ENCODE results near the gene APH1B.
"Not testable (repeated sequence)": the region's sequence is repeated elsewhere in the genome, so short reads cannot be mapped to it uniquely, and the experiment has no call there.

Gene APH1B

DNA sequence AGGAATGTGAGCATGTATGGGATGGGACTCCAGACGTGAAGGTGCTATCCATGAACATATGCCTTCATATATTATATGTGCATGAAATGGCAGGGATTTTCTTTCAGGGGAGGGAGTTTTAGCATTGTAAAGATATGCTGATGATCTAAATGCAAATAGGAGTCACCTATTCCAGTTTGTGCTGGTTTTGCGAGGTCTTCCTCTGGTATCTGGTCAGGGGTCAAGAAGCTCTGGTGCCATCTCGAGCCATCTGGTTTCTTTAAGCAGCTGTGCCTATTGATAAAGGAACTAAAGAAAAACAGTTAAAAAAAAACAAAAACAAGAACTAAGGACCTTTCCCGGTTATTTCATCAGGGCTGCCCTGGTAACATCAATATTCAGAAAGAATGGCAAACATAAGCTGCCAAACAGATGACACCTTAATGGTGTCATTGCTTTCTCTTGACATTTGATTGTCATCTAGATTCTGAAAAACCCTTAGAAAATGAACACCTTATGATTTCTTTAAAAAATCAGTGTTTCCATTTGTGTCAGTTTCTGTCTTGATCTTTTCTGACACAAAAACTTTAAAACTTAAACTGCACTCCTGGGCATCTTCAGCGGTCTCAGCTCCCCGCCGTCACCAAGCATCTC, 22.7 kb downstream of the APH1B start:
- no peak for DNase-seq (ENCODE audit: low spot score)

- no peak for DNase-seq (ENCODE audit: low spot score)
Measured at GRCh38 chr15:63301088-63301487, 23.7 kb downstream of the APH1B start.

- no peak for DNase-seq (ENCODE audit: low spot score)
Measured at GRCh38 chr15:63305260-63305659, 27.9 kb downstream of the APH1B start.

- no peak for DNase-seq (ENCODE audit: low spot score)
Measured at GRCh38 chr15:63306492-63307073, 29.2 kb downstream of the APH1B start.

GRCh38 chr15:63308491-63308890, 31.1 kb downstream of the APH1B start:
- no peak for DNase-seq (ENCODE audit: low spot score)

DNA sequence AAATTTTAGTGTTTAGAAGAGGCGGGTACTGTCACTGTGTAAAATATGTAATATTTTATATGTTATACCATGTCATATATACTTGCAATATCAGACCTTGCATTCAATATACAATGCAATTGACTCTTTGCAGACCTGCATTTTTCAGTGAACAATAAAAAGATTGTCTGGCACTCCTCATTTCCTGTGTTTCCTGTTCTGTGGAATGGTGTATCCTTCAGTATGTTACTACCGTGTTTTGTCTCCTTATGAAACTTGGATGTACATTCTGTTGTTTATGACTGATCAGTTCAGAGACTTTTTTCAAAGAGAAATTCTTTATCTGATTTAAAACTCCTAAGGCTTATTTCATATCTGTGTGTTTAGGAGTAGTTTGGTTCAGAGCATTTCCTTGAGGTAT, 31.5 kb downstream of the APH1B start:
- DNase-seq (ENCODE audit: low spot score) = no peak

DNA sequence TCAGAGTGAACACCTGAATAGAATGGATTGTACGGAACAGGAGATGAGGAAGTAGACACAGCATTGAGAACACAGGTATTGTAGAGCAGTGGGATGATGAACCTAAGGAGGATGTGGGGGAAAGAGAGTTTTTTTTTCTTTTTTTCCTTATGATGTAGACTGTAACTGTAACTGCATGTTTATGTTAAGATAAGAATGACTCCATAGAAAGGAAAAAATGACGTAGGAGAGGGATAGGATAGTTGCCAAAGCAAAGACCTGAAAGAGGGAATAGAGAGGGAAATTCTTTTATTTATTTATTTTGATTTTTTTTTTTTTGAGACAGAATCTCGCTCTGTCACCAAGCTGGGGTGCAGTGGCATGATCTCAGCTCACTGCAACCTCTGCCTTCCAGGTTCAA, 33.2 kb downstream of the APH1B start:
- DNase-seq (ENCODE audit: low spot score) = no peak

GRCh38 chr15:63312286-63312685, 34.9 kb downstream of the APH1B start:
- no peak for DNase-seq (ENCODE audit: low spot score)

DNA sequence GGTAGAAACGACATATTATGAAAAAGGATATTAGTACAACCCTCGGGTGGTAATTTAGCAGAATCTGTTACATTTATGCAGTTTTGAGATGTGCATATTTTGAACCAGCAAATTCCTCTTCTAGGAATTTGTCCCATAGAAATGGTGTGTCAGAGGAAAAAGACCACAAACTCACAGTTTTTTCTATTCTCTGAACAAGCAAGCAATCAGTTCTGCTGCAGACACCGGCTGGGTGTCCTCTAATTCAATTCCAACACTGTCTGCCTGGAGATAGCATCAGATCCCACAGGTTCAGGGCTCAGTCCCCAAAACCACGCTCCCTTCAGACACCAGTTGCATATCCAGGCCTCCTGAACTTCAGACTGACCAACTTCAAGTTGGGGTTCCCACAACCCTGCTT, 36.4 kb downstream of the APH1B start:
- DNase-seq (ENCODE audit: low spot score) = no peak

GRCh38 chr15:63314409-63314808, 37.0 kb downstream of the APH1B start:
- no peak for DNase-seq (ENCODE audit: low spot score)

DNA sequence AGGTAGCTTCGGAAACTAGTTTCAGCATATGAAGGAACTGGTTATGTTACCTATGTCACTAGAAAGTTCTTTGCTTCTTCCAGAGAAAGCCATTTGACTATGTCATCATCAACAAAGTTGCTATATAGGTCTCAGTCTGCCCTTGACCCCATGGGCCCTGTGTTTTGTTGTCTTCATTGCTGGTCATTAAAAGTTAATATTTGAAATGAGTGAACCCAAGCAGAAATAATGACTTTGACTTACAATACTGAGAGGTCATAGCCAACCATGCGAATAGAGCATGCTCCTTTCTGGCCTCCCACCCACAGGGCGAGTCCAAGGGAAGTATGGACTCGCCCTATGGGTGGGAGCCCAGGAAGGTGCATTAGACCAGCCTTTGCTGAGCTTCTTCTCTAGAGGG, 40.9 kb downstream of the APH1B start:
- no peak for DNase-seq (ENCODE audit: low spot score)

- DNase-seq (ENCODE audit: low spot score) = no peak
Measured at GRCh38 chr15:63319065-63319464, 41.7 kb downstream of the APH1B start.

- not testable (repeated sequence) for DNase-seq (ENCODE audit: low spot score)
Measured at GRCh38 chr15:63320446-63320845, 43.0 kb downstream of the APH1B start.

GRCh38 chr15:63320981-63321380, 43.6 kb downstream of the APH1B start:
- DNase-seq (ENCODE audit: low spot score) = not testable (repeated sequence)

DNA sequence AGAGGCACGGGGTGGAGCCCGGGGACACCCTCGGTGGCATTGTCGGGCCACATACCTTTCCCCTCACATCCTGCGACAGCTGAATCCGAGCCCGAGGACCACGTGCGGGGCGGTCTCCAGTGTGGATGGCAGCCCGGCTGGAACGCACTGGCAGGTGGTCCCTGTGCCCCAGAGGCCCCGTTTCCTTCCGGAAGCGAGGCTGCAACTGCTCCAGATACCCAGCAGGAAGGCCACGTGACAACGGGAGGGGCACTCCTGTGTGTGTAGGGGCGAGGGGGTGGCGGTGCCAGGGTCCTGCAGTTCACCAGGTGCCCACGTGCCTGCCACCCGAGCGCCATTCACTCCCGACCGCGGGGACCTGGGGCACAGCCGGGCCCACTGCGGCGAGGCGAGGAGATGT, 44.1 kb downstream of the APH1B start:
- DNase-seq (ENCODE audit: low spot score) = no peak

DNA sequence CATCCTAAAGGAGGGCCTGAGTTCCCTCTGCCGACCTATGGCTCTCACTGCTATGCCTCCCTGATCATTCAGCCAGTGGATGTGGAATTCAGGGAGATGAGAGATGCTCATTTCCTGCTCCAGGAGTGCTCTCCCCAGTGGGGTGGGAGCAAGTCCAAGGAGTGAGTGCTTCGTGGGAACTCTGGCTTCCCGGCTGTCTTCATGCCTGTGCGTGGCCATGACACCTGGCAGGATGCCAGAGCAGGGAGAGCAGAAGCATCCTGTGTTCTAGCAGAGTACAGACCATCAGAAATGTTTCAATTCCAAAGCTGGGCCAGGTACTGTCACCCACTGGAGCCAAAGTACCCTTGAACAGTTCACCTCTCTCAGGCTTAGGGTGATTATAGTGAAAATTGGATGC, 45.1 kb downstream of the APH1B start:
- no peak for DNase-seq (ENCODE audit: low spot score)

- DNase-seq (ENCODE audit: low spot score) = no peak
Measured at GRCh38 chr15:63323798-63324563, 46.6 kb downstream of the APH1B start.

DNA sequence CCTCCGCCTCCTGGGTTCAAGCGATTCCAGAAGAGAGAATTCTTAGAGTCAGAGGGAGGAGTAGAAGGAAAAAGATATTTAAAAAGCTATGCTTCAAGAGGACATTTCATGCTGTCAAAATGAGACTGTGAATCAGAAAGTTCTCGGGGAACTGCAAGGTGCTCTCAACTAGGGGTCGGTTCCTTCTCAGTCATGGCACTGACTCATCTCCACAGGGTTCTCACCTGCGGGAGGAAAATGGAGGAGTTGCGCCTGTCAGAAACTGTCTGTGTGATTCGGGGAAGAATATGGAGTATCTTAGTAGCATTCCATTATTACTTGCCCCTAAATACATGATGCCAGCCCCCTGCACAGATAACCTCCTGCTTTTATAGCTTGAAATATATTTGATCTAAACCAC, 47.4 kb downstream of the APH1B start:
- no peak for DNase-seq (ENCODE audit: low spot score)

GRCh38 chr15:63327648-63328421, 50.4 kb downstream of the APH1B start:
- no peak for DNase-seq (ENCODE audit: low spot score)

GRCh38 chr15:63329567-63330350, 52.4 kb downstream of the APH1B start:
- DNase-seq (ENCODE audit: low spot score) = no peak

DNA sequence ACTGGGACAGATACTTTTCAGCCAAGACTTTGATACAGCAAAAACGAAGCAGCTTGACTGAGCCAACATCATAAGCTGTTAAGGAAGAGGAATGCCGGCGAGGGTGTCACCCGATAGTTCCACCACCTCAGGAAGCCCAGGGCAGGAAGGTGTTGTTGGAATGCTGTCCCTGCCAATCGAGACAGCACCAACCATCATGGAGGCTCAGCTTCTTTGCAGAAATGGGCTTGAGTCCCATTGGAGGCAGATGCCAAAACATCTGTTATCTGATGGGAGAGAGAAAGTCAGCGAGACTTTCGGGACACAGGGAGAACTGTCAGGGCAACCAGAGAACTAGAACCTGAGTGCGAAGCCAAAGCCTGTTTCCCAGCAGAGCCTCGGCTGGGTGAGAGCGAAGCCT, 53.5 kb downstream of the APH1B start:
- DNase-seq (ENCODE audit: low spot score) = no peak

DNA sequence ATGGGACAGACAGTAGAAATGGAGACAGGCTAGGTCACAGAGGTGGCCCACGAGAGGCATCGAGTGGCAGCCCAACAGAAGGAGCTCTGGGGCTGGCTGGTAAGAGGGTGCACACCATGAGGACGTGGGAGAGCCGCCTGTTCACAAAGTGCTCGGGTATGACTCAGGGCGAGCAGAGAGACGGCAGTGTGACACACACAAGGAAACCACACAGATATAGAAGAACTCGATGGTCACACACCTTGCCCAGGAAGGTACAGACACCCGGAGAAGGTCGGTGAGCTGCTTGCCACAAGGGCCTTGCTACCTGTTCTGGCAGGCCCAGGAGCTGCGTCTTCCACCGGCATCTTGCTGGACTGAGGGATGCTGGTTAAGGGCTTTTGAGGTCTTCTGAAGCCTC, 54.1 kb downstream of the APH1B start:
- no peak for DNase-seq (ENCODE audit: low spot score)
